HCT116 (cell line): ENCODE measurements around the gene ARHGEF6.

Experiments
- ATF3 ChIP-seq: IDR thresholded peaks from 2 replicates; pipeline ENCODE4 v1.6.1; 2012
- CBX3 ChIP-seq: IDR thresholded peaks from 2 replicates; pipeline ENCODE4 v1.6.1; 2012; ENCODE audit warnings: low read depth
- CEBPB ChIP-seq: IDR thresholded peaks from 2 replicates; pipeline ENCODE4 v1.6.1; 2012; ENCODE audit warnings: low read depth
- CTCF ChIP-seq, 3 experiments: fragments of 200-600 bp in 1 of 3; sonication (generic) in 1 of 3; IDR thresholded peaks in 2 of 3; conservative IDR thresholded peaks in 1 of 3; 2 replicates each; pipeline ENCODE4 v1.5.1; 2012 to 2017; ENCODE audit warnings: low read depth in 2 of 3, low read length in 2 of 3, antibody characterized with exemption in 1 of 3, borderline replicate concordance in 1 of 3, control low read depth in 1 of 3, mild to moderate bottlenecking in 1 of 3, mixed read lengths in 1 of 3, mixed run types in 1 of 3, moderate library complexity in 1 of 3; ENCODE audit not compliant: insufficient read depth in 1 of 3
- EZH2 ChIP-seq: fragments of 200-600 bp; sonication (generic); IDR thresholded peaks from 2 replicates; pipeline ENCODE4 v1.6.1; 2017; ENCODE audit warnings: antibody characterized with exemption, mixed run types
- POLR2A ChIP-seq: IDR thresholded peaks from 2 replicates; pipeline ENCODE4 v1.7.0; 2011; ENCODE audit warnings: borderline replicate concordance; ENCODE audit not compliant: insufficient read depth, insufficient read length; ENCODE audit errors: extremely low read depth
- POLR2AphosphoS5 ChIP-seq: IDR thresholded peaks from 2 replicates; pipeline ENCODE4 v1.6.1; 2011; ENCODE audit warnings: mild to moderate bottlenecking, low read depth, low read length, moderate library complexity
- REST ChIP-seq: IDR thresholded peaks from 2 replicates; pipeline ENCODE4 v1.6.1; 2012; ENCODE audit warnings: low read depth
- SIN3A ChIP-seq: IDR thresholded peaks from 2 replicates; pipeline ENCODE4 v1.6.1; 2012; ENCODE audit warnings: low read depth
- SRF ChIP-seq: IDR thresholded peaks from 2 replicates; pipeline ENCODE4 v1.6.1; 2012; ENCODE audit warnings: low read depth

- TF ChIP-seq POLR2AphosphoS5 (no peak), ATF3 (no peak), EZH2 (no peak), CTCF (IDR thresholded peaks at IDR 0.05 in 2 of 3, conservative IDR thresholded peaks at IDR 0.05 in 1 of 3; ENCODE audit: borderline replicate concordance in 1 of 3, insufficient read depth in 1 of 3, low read depth in 2 of 3, low read length in 2 of 3) (peak; percentile 40 to 60 (median 42); a peak in 5 of 6 replicates), SIN3A (no peak), SRF (no peak), POLR2A (no peak), CEBPB (no peak), CBX3 (no peak), REST (no peak)
Measured at GRCh38 chrX:136694431-136695087, 86.2 kb downstream of the ARHGEF6 start.
